HG03571 (cell line): ENCODE results near the gene BTBD9.

ENCODE experiments used
- ATAC-seq: cut with Tn5 transposase; IDR thresholded peaks from one replicate; pipeline ENCODE4 v1.9.1; 2021; ENCODE audit not compliant: unreplicated experiment

BTBD9 gene

GRCh38 chr6:38153798-38154345 is 485.9 kb downstream of the BTBD9 start:
- no peak for ATAC-seq

DNA sequence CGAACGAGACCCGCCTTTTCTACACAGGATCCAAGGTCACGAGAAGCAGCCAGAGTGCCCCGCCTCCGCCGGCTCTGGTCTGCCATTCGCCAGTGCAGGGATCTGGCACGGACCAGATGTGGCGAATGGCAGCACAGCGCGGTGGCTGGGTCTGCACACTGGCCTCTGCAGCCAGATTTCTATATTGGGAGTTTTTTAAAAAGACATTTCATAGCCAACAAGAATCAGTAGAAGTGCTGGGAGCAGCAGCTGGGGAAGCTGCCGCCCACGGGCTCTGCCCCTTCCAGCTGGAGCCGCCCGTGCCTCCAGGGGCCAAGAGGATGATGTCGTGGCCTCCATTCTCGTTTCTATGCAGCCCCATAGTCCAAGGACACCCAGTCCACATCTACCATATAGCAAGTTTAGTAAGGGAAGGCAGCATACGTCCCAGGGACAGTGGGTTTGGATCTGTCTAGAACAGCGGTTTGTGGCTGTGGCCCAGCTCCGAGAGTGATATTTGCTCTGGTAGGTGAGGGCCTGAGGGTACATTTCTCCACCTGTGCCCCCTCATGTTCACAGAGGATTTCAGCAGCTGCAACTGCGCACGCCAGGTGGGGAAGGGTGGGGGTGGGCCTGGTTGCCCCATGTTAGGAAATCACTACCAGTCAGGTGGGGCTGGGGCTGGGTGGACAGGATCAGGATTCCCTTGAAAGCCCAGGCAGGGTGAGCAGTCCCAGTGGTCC is 486.5 kb downstream of the BTBD9 start:
- ATAC-seq, result no peak

DNA sequence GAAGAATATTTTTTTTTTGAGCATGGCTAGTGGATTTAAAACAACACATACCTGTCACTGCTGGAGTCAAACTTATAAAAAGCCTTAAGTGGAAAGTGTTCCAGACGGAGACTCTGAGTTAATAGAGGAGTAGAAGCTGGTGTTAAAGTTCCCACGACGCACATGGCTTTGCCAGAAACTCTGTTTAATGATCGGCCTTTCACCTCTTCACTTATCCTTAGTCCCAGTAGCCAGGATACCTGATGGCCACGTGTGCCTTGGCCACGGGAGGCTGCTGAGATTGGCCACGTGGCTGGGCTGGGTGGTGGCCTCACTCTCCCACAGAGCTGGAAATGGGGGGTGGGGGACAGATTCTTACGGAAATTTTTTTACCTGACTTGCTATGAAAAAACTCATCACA is 487.1 kb downstream of the BTBD9 start:
- ATAC-seq, result no peak

- ATAC-seq, result no peak
These were observed 487.9 kb downstream of the BTBD9 start for GRCh38 chr6:38151580-38152500.

GRCh38 chr6:38150681-38151296 is 488.9 kb downstream of the BTBD9 start:
- ATAC-seq, result no peak

GRCh38 chr6:38150021-38150420 is 489.7 kb downstream of the BTBD9 start:
- no peak for ATAC-seq

GRCh38 chr6:38149531-38149930 is 490.2 kb downstream of the BTBD9 start:
- ATAC-seq, result no peak

DNA sequence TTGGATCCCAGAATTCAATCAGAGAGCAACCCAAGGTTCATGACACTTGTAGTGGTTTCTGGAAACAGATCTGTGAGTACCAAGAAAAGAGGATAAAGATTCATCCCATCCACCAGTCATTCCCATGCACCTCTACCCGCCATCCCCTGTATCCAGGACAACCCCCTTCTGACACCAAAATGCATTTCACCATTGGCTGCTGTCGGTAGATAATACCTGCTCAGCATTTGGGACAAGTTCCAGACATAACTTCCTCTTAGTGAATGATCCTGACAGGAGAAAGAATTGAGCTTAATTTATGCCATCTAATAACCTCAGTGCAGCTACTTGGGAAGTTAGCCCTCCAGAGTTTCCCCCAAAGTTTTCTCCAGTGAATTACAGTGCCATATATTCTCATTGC is 491.1 kb downstream of the BTBD9 start:
- no peak for ATAC-seq

GRCh38 chr6:38146734-38147027 is 493.0 kb downstream of the BTBD9 start:
- ATAC-seq, result no peak

GRCh38 chr6:38146021-38146733 is 493.6 kb downstream of the BTBD9 start:
- no peak for ATAC-seq

DNA sequence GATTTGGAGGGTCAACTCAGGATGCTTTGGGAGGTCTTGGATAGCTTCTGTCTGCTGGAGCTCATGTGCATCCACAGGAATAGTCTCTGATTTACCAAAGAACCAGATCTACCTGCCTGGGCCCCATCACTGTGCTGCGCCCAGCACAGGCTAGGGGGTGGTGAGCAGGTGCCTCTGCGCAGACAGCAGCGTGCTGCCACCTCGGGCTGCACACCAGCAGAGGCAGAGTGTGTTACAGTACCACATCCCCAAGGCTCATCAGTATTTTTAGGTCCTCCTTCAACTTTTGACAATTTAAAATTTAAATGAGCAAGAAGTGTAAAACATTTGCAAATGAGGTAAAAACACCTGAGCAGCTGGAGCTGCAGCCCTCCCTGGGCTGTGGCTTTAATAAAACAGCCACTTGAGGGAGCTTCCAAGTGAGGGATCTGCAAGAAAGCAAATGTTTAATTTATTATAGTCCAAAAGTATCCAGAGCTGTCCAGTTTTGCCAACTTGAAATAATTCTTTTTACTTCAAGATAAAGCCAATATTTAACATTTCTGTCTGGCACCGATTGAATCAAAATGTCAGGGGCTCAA is 495.3 kb downstream of the BTBD9 start:
- no peak for ATAC-seq

DNA sequence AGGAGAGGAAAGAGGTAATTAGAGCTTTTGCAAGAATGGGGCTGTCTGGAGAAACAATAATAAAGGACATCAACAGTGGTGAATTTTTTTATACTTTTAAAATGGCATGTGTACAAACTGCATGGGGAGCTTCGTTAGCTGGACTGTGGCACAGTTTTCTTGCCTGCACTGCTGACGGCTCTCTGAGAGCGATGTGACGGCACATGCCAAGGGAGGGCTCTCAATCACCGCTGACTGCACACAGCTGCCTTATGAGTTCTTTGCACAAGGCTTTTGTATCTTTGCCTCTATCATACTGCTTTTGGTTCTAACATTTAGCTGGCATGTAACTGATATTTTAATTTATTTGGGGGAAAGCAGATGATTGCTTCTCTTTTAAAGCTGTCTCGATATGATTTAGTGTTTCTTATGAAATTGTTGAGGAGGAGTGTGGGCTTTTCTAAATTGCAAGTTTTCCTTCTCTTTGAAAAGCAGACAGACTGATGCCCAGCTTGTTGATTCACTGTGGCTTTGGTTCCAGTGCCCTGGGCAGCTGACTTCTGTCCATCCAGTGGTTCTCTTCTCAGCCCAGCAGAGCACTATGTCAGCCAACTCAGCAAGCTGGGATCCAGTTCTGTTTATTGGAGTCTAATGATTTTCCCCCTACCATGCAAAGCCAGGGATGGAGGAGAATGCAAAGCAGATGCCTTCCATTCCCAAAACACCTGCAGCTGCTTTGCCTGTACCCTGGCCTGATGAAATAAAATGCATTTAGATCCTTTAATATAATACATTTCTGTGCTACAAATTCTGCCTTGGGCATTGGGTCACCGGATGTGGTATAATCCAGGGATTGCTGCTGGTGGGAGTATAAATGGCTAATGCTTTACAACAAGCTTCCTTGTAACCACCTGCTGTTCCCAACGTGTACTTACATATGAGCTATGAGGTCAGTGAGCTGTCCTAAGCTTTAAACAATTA is 496.3 kb downstream of the BTBD9 start:
- ATAC-seq, result no peak

DNA sequence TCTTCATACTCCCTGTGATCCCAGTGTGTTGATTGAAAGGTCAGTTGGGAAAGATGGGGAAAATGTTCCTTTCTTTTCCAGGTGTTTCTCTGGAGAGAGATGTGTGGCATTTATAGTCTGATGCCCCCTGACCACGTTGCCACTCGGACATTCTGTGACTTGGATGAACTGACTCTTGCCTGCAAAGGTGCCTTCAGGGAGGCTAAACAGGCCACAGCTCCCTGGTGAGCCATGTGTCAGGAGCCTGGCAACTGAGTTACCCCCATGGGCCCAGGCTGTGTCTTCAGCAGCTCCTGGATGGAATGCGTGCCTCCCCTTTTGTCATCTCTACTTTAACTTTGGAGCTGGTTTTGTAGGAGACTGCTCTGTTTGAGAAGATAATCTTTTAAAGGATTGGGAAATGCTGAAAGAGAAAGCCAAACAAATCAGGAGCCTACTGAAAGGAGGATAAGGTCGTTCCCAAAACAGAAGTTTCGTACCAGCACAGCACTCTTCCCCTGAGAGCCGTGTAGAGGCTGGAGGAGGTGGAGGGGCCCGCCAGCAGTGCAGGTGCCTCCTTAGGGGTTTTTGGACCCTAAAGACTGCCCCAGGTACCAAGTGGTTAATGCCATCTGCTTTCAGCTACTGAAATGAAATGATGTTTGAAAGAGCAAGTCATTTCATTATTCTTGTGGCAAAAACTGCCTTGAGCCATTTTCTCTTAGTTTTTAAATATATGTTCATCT is 497.4 kb downstream of the BTBD9 start:
- ATAC-seq, result no peak

DNA sequence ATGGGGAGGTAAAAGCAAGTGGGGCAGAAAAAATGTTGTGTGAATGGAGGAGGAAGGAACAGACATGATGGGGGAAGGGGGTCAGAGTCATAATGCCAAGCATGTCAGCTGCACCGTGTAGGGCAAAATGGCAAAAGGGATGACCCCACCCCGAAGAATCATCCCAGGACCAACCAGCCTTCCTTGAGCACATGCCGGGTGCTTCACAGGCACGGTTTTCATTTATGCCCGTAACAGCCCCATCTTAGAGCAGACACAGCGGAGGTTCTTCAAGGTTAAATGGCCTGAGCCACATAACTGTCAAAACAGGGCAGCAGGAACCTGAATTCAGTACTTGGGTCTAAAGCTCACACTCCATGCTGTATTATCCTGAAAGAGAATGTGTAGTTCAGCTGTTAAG is 498.0 kb downstream of the BTBD9 start:
- ATAC-seq, result no peak

GRCh38 chr6:38141085-38141484 is 498.6 kb downstream of the BTBD9 start:
- ATAC-seq, result no peak

- ATAC-seq, result no peak
These were observed 501.4 kb downstream of the BTBD9 start for GRCh38 chr6:38138374-38138773.

- ATAC-seq, result no peak
These were observed 502.0 kb downstream of the BTBD9 start for GRCh38 chr6:38137608-38138265.

DNA sequence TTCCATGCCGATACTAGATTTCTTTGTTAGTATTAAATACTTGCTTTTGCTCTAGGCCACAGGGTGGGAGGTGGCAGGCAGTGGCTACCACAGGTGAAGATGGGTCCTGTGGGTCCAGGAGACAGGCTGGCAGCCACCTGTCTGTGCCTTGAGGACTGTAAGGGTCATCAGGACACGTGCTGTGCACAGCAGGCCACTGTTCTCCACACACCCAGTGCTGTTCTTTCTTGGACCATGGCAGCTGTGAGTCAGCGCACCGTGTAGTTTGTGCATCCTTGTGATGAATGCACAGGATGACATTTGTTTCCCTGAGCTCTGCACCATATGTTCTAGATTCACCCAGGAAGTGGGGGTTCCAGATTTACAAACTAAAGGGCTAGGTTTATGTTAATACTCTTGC is 503.2 kb downstream of the BTBD9 start:
- ATAC-seq, result no peak
